SHP77 treated with DMSO at 0.1 percent for 48 hours (cell line): ENCODE data around the gene AMIGO1.

Experiments used
- DNase-seq: peaks from one replicate; lab custom pipeline; 2025; lab: John Stamatoyannopoulos, UW

AMIGO1 gene

GRCh38 chr1:109509176-109510134, at the start of gene AMIGO1:
AMIGO1 (minus strand) TSS chr1:109509727; CDS start chr1:109508912, 815 bp downstream.
- DNase-seq, result peak; percentile 12

- DNase-seq, result no peak
These were observed 48.0 kb upstream of the AMIGO1 start for GRCh38 chr1:109557520-109557919.

GRCh38 chr1:109556563-109556962, 47.0 kb upstream of the AMIGO1 start:
- DNase-seq, result no peak

GRCh38 chr1:109548321-109549267, 39.1 kb upstream of the AMIGO1 start, which contains the start of gene GNAI3:
GNAI3 (plus strand) TSS chr1:109548615; CDS start chr1:109548721, 106 bp downstream.
- peak; percentile 74 for DNase-seq

- DNase-seq, result no peak
These were observed 38.2 kb upstream of the AMIGO1 start for GRCh38 chr1:109547463-109548320.

- DNase-seq, result peak; percentile 79
These were observed 37.0 kb upstream of the AMIGO1 start for GRCh38 chr1:109546311-109547109.

GRCh38 chr1:109543988-109544735, 34.6 kb upstream of the AMIGO1 start:
- no peak for DNase-seq

GRCh38 chr1:109543283-109543987, 33.9 kb upstream of the AMIGO1 start:
- DNase-seq, result no peak

GRCh38 chr1:109542657-109543056, 33.1 kb upstream of the AMIGO1 start:
- no peak for DNase-seq

- DNase-seq, result no peak
These were observed 31.6 kb upstream of the AMIGO1 start for GRCh38 chr1:109541102-109541501.

- no peak for DNase-seq
These were observed 30.1 kb upstream of the AMIGO1 start, which contains the start of gene GPR61 for GRCh38 chr1:109539676-109540075. GPR61 (plus strand) TSS chr1:109539872; CDS start chr1:109543023, 3,151 bp downstream.

GRCh38 chr1:109538827-109539555, 29.5 kb upstream of the AMIGO1 start:
- DNase-seq, result no peak

GRCh38 chr1:109537450-109538178, 28.1 kb upstream of the AMIGO1 start:
- no peak for DNase-seq

- no peak for DNase-seq
These were observed 26.5 kb upstream of the AMIGO1 start for GRCh38 chr1:109535971-109536491.

GRCh38 chr1:109535481-109535880, 26.0 kb upstream of the AMIGO1 start:
- no peak for DNase-seq

GRCh38 chr1:109534307-109534858, 24.9 kb upstream of the AMIGO1 start:
- no peak for DNase-seq
